ENCODE results near the gene WIZ.
"Not testable (repeated sequence)": the region's sequence is repeated elsewhere in the genome, so short reads cannot be mapped to it uniquely, and the experiment has no call there.

WIZ gene

DNA sequence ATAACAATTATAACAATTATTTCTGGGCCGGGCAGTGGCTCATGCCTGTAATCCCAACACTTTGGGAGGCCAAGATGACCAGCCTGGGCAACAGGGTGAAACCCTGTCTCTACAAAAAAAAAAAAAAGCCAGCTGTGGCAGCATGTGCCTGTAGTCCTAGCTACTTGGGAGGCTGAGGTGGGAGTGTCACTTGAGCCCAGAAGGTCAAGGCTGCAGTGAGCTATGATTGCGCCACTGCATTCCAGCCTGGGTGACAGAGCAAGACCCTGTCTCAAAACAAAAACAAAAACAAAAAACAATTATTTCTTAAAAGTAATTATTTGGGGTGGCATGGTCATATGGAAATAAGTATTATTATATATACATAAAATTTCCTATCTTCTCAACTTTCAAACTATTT, 38.4 kb downstream of the WIZ start:
- not testable (repeated sequence) for DNase-seq (ENCODE audit: low read depth in 2 of 2)

DNA sequence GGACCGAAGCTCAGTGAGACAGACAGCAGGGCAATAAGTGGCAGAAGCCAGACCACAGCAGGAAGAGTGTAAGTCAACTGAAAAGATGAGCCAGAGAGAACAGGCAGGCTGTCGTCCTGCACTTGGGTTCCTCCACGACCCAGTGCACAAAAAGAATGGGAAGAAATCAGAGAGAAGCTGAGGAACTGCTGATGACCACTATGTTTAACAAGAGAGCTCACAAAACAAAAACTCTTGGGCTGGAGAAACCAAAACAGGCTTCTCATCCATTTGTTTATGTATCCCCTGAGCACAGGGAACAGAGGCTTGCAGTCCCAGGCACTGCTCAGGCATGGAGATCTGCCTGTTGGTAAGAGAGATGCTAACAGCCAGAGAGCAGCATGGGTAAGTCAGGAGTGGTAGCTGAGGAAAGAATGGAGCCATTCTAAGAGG, 45.0 kb downstream of the WIZ start:
- DNase-seq (ENCODE audit: low read depth in 2 of 2): no peak

DNA sequence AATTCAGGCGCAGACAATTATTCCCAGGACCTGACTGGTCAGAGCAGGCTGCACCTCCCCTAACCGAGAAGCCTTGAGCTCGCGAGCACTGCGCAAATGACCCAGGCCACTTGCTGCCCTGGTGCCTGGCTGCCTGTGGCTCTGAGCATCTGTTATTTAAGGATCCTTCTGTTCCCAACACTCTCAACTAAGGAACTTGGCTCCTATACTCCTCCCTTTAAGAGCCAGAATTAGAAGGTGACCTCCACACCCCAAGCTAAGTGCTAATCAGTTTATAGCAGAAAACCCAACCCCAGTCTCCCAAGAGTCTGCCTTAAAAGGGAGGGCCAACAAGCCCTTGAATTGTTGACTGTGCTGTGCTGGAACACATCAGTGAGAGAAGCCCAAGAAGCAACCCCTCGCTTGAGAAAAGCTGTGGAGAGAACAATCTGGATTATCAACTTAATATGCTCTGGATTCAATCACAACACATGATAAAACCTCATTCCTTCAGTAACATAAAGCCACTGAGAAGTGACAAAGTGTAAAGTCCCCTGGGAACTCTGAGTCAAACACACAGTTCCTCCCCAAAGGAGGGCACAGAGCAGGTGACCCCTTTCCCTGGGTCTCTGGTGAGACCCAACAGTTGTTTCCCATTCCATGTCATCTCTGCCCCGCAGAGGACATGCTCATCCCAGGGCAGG, 45.5 kb downstream of the WIZ start:
- no peak for DNase-seq (ENCODE audit: low read depth in 2 of 2)

GRCh38 chr19:15403151-15403531, 46.6 kb downstream of the WIZ start:
- DNase-seq (ENCODE audit: low read depth in 2 of 2): no peak

DNA sequence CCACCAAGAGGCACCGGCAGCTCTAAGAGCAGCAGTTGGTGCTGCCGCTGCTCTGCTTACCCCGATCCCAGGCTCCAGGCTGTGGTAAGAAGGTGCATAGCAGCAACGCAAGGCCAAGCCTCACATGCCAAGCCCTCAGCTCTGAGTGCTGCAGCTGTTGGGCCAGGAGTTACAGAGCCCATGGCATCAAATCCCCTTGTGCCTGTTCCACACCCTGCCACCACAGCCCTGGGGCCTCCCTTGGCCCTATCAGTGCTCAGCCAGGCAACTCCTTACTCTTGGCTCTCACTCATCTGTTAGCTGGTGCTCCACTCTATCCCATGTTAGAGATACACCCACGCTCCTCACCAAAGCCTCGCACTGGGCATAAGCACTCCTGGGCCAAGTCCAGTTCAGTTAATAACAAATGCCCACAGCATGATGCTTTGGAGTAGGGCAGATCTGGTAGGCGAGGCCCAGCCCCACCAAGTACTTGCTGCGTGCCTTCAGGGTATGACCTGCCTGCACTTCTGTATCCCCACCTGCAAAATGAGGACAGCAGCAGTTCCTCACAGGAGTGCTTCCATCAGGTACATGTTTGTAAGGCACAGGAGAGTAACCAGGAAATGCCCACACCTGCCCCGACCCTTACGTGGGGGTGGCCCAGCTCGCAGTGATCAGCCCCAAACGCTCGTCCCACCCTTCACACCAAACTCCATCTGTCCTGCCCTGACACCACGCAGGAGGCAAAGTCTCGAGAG, 47.2 kb downstream of the WIZ start:
- no peak for DNase-seq (ENCODE audit: low read depth in 2 of 2)

GRCh38 chr19:15401397-15401710, 48.4 kb downstream of the WIZ start:
- DNase-seq (ENCODE audit: low read depth in 2 of 2): no peak

DNA sequence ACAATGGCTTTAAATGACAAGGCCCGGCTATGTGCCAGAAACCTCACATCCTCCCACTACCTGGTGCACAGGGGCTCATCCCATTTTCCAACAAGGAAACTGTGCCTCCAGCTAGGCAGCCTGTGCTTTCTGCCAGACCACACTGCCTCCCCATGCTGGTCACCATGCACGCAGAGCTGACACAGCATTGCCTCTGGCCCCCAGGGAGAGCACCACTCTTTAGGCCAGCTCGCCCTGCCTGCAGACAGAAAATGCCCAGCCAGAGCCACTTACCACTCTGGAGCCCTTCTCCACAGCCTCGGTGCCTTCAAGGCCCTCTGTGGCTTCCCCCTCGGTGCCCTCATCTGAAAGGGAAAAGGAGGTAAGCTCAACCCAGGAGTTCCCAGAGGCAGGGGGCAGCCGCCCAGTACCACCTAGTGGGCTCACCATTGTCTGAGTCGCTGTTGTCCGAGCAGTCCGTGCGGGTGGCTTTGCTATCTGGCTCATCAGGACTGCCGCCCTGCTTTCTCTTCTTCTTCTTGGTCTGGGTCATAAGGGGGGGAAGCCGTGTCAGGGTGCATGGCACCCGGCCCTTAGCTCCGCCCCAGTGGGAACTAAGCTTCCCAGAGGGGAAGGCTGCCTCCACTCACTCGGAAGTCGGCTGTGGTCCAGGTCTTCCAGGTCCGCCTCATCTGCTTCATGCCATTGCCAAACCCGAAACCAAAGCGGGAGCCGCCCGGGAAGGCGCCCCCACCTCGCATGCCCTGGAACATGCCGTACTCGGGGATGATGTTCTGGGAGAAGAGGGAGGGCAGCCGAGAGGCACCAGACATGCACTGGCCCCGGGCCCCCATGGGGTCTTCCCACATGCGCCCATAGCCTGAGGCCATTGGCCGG, 49.0 kb downstream of the WIZ start:
- DNase-seq (ENCODE audit: low read depth in 2 of 2): no peak

DNA sequence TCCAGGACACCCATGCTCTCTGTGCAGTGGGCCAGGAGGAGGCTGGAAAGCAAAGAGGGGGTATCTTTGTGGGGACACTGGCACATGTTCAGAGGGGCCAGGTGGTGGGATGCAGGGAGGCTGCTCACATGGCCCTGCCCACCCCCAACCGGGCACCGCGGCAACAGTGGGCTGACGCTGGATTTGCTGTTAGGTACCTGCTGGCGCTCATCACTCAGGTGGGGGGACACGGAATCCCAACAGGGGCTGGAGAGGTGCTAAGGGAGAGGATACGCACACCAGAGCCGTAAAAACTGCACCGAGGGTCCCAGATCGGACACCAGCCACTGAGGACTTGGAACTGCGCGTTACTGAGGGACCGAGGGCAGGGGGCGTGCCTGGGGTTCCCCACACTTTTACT, 50.1 kb downstream of the WIZ start:
- DNase-seq (ENCODE audit: low read depth in 2 of 2): no peak

- no peak for DNase-seq (ENCODE audit: low read depth in 2 of 2)
Measured at GRCh38 chr19:15399234-15399515, 50.6 kb downstream of the WIZ start.

GRCh38 chr19:15398501-15399233, 51.1 kb downstream of the WIZ start:
- DNase-seq (ENCODE audit: low read depth in 2 of 2): no peak

- no peak for DNase-seq (ENCODE audit: low read depth in 2 of 2)
Measured at GRCh38 chr19:15397782-15398181, 52.0 kb downstream of the WIZ start.

- no peak for DNase-seq (ENCODE audit: low read depth in 2 of 2)
Measured at GRCh38 chr19:15397236-15397635, 52.5 kb downstream of the WIZ start.

DNA sequence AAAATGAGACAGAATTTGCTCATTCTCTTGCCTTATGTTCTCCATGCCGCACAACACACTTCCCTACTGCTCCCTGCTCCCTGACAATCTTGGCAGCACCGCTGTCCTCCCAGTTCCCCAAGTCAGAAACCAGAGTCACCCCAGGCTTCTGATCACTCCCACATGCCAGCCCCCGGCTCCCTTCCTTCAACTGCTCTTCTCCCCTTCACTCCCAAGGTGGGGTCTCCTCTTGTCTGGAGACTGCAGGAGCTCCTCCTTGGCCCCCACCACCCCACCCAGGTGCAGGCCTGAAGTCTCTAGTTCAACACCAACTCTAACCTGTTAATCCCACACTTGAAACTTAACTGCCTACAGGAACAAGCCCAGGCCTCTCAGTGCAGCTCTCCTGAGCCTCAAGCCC, 53.3 kb downstream of the WIZ start:
- DNase-seq (ENCODE audit: low read depth in 2 of 2): no peak

GRCh38 chr19:15395251-15395650, 54.5 kb downstream of the WIZ start:
- DNase-seq (ENCODE audit: low read depth in 2 of 2): not testable (repeated sequence)

DNA sequence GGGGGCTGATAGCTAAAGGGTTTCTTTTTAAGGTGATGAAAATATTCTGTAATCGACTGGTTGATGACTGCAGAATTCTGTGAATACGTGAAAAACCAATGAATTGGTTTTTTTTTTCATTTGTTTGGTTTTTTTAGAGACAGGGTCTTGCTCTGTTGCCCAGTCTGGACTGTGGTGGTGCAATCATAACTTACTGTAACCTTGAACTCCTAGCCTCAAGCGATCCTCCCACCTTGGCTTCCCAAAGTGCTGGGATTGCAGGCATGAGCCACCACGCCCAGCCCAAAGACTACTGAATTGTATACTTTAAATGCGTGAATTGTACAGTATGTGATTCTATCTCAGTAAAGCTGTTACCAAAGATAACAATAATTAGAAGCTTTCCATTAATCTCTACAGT, 55.3 kb downstream of the WIZ start:
- no peak for DNase-seq (ENCODE audit: low read depth in 2 of 2)

GRCh38 chr19:15393963-15394362, 55.8 kb downstream of the WIZ start:
- DNase-seq (ENCODE audit: low read depth in 2 of 2): peak; percentile 12 to 21

GRCh38 chr19:15390814-15391213, 58.9 kb downstream of the WIZ start:
- no peak for DNase-seq (ENCODE audit: low read depth in 2 of 2)

GRCh38 chr19:15381864-15382263, 67.9 kb downstream of the WIZ start:
- no peak for DNase-seq (ENCODE audit: low read depth in 2 of 2)

- DNase-seq (ENCODE audit: low read depth in 2 of 2): no peak
Measured at GRCh38 chr19:15381429-15381828, 68.3 kb downstream of the WIZ start.

DNA sequence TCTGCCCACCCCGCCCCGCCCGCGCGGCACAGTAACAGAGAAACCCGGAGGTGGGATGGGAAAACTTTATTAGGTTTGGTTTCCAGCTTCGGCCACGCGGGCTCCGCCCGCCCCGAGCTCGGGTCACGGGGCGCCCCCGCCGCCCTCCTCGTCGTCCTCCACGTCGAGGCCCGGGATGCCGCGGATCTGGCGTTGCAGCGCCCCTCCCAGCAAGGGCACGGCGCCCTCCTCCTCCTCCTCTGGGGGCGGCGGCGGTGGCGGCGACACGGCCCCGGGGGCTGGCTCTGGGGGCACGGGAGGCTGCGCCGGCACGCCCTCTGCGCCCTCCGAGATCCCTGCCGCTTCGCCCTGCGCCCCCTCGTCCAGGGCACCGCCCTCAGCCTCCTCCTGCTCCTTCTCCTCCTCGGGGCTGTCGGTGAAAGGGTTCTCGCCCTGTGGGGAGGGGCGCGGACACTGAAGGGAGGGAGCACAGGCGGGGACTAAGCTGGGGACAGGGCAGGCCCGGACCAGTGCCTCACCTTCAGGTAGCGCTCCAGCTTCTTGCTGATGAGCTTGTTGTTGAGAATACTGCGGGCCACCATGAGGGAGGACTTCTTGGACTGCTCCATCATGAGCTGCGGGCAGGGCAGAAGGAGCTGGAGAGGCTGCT, 69.6 kb downstream of the WIZ start:
- peak in 1 of 2 experiments; percentile 5 for DNase-seq (ENCODE audit: low read depth in 2 of 2)

DNA sequence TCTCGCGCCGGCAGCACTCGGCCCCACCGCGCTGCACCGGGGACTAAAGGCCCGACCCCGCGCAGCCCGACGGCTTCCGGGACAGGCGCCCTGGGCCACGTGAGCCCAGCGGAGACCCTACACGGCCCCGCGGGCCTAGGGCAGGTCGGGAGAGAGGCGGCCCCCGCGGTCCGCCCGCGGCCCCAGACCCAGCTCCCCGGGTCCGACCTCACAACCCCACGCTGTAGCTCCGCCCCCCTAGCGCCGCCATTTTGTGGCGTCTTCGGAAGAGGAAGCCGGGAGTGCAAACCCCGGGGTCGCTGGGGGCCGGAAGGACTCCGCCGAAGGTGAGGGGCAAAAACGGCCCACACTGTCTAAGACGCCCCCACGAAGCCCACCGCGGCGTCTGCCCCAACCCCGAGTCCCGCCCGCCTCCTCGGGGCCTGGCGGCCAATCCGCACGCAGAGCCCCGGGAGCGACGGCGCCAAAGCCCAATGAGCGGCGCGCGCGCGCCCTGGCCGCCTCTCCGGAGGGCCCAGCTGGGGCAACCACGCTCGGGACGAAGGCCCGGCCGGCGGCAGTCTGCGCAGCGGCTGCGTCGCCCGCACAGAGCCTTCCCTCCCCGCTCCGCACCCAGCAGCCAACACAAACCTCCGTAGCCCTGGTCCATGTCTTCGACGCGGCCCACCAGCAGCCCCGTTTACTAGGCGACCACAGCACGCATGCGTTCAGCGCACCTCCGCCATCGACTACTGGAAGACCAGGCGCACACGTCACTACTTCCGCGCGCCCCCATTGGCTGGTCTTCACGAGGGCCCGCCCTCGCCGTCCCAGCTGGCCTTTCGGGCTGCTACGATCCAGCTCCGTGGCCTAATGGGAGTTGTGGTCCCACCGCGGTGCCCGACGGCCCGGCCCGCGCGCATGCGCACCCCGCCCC, 70.4 kb downstream of the WIZ start, which contains the start of gene AKAP8:
Gene AKAP8 (minus strand): TSS at position 705 of the 916 bp plus-strand sequence. CDS start 56 bp downstream, at position 649.
- peak; percentile 96 for DNase-seq (ENCODE audit: low read depth in 2 of 2)

Data from fibroblast of skin of left biceps (primary cell).